ENCODE results near the gene SHQ1. TPM values are rescaled to one million over a fixed set of nuclear protein-coding genes. Genes with fewer than 3 reads are reported as not detected.
A peak's percentile ranks its signal among the peaks of the same experiment; 100 is the strongest.

The SHQ1 gene
- total and polyA plus RNA-seq, 2 of the 4 experiments (the other 2 are of a cell fraction) = 10.4 to 19.4 TPM

DNA sequence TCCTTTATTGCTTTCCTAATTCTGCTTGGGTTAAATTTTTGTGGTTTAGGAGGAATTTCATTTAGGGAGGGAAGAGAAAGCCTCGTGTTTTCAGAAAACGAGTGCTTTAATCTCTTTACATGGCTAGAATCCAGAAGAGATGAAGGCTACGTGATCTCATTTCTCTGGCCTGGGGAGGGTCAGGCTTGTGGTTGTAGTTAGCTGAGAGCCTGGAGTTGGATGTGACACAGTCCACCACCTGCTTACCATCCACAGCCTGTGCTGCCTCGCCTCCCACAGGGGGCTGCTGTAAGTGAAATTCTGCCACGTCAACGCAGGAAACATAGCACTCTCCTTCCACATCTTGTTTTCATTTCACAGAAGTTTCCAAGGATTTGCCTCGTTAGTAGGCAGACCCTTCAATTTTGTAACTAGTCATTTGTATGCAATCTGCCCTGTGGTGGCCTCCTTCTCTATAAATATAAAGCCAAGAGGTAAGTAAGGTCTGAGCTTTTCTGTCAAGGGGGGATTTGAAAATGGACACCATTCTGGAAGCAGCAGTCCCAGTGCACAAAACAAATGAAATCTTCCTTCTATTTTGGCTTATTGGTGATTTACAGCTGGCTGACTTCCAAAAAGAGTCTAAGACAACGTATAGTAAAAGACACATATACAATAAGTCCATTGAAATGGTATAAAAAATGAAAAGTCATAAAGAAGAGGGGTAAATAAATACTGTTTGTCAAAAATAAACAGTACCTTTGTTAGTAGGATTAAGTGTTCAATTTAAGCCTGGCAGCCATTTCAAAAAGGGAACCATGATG, 43.0 kb upstream of the SHQ1 start (continued):
- TF ChIP-seq NFE2L2 (IDR thresholded peaks at IDR 0.05; ENCODE audit: low read depth, low read length) (0 out of 2 replicates have a peak, but pooled peaks have one; percentile 17), BHLHE40 (IDR thresholded peaks at IDR 0.05; ENCODE audit: low read depth, low read length) (peak; percentile 55; the same call in 1 of the 2 replicates), MAFK (IDR thresholded peaks at IDR 0.05; ENCODE audit: low read depth, low read length) (peak; percentile 39; the same call in 1 of the 2 replicates)
